ENCODE results near the gene MAML3.
A peak's percentile ranks its signal among the peaks of the same experiment; 100 is the strongest.

The MAML3 gene

GRCh38 chr4:140069066-140069465 lies 84.9 kb downstream of the MAML3 start:
- TF ChIP-seq POLR2A (IDR thresholded peaks at IDR 0.05; ENCODE audit: extremely low read depth, insufficient read length) (no peak), CTCF (IDR thresholded peaks at IDR 0.05; ENCODE audit: low read depth, low read length) (no peak), MYC (IDR thresholded peaks at IDR 0.05; ENCODE audit: low read depth, low read length) (no peak), MAX (IDR thresholded peaks at IDR 0.05; ENCODE audit: low read depth, low read length) (no peak)
- H3K4me3 ChIP-seq (ENCODE audit: low read depth, low read length): no peak overlapping the region
- peak; percentile 43 for DNase-seq (ENCODE audit: low read depth)

- no peak for DNase-seq (ENCODE audit: low read depth)
- TF ChIP-seq MAX (IDR thresholded peaks at IDR 0.05; ENCODE audit: low read depth, low read length) (no peak), CTCF (IDR thresholded peaks at IDR 0.05; ENCODE audit: low read depth, low read length) (no peak), MYC (IDR thresholded peaks at IDR 0.05; ENCODE audit: low read depth, low read length) (no peak), POLR2A (IDR thresholded peaks at IDR 0.05; ENCODE audit: extremely low read depth, insufficient read length) (no peak)
- H3K4me3 ChIP-seq (ENCODE audit: low read depth, low read length): no peak overlapping the region
These were observed 85.7 kb downstream of the MAML3 start for GRCh38 chr4:140068271-140068670.

GRCh38 chr4:140066031-140066930 lies 87.7 kb downstream of the MAML3 start:
- no peak overlapping the region for H3K4me3 ChIP-seq (ENCODE audit: low read depth, low read length)
- TF ChIP-seq MAX (IDR thresholded peaks at IDR 0.05; ENCODE audit: low read depth, low read length): no peak
- no peak for TF ChIP-seq MYC (IDR thresholded peaks at IDR 0.05; ENCODE audit: low read depth, low read length)
- no peak for TF ChIP-seq CTCF (IDR thresholded peaks at IDR 0.05; ENCODE audit: low read depth, low read length)
- no peak for TF ChIP-seq POLR2A (IDR thresholded peaks at IDR 0.05; ENCODE audit: extremely low read depth, insufficient read length)
- DNase-seq (ENCODE audit: low read depth): no peak

GRCh38 chr4:140065393-140065792 lies 88.6 kb downstream of the MAML3 start:
- H3K4me3 ChIP-seq (ENCODE audit: low read depth, low read length): no peak overlapping the region
- no peak for TF ChIP-seq MYC (IDR thresholded peaks at IDR 0.05; ENCODE audit: low read depth, low read length)
- no peak for TF ChIP-seq CTCF (IDR thresholded peaks at IDR 0.05; ENCODE audit: low read depth, low read length)
- TF ChIP-seq POLR2A (IDR thresholded peaks at IDR 0.05; ENCODE audit: extremely low read depth, insufficient read length): no peak
- TF ChIP-seq MAX (IDR thresholded peaks at IDR 0.05; ENCODE audit: low read depth, low read length): no peak
- no peak for DNase-seq (ENCODE audit: low read depth)

GRCh38 chr4:140061659-140062289 lies 92.2 kb downstream of the MAML3 start:
- H3K4me3 ChIP-seq (ENCODE audit: low read depth, low read length): no peak overlapping the region
- DNase-seq (ENCODE audit: low read depth): no peak
- TF ChIP-seq MYC (IDR thresholded peaks at IDR 0.05; ENCODE audit: low read depth, low read length) (no peak), CTCF (IDR thresholded peaks at IDR 0.05; ENCODE audit: low read depth, low read length) (no peak), POLR2A (IDR thresholded peaks at IDR 0.05; ENCODE audit: extremely low read depth, insufficient read length) (no peak), MAX (IDR thresholded peaks at IDR 0.05; ENCODE audit: low read depth, low read length) (no peak)

Measured in NB4 (cell line).